ENCODE results near the gene INPP5D.

The INPP5D gene

GRCh38 chr2:233059797-233060500, at the start of gene INPP5D:
INPP5D (plus strand) TSS chr2:233060342; CDS start chr2:233060479, 137 bp downstream.
- no peak for TF ChIP-seq CEBPB (IDR thresholded peaks at IDR 0.05)
- TF ChIP-seq TCF12 (IDR thresholded peaks at IDR 0.05; ENCODE audit: low read depth), result no peak
- no peak for TF ChIP-seq YY1 (IDR thresholded peaks at IDR 0.05; ENCODE audit: low read depth)

- TF ChIP-seq TEAD4 (IDR thresholded peaks at IDR 0.05) (no peak), RAD21 (IDR thresholded peaks at IDR 0.05; ENCODE audit: low read depth) (no peak)
These were observed 49.4 kb upstream of the INPP5D start for GRCh38 chr2:233010569-233011267.

GRCh38 chr2:233011268-233011650, 48.9 kb upstream of the INPP5D start:
- TF ChIP-seq ZBTB7A (IDR thresholded peaks at IDR 0.05; ENCODE audit: low read depth) (no peak), REST (IDR thresholded peaks at IDR 0.05; ENCODE audit: low read depth) (no peak), MAX (IDR thresholded peaks at IDR 0.05) (no peak), TAF1 (IDR thresholded peaks at IDR 0.05; ENCODE audit: low read depth) (no peak)

GRCh38 chr2:233011702-233012131, 48.4 kb upstream of the INPP5D start:
- TF ChIP-seq TCF12 (IDR thresholded peaks at IDR 0.05; ENCODE audit: low read depth) (no peak), EGR1 (IDR thresholded peaks at IDR 0.05) (no peak), USF1 (IDR thresholded peaks at IDR 0.05) (no peak), ZBTB7A (IDR thresholded peaks at IDR 0.05; ENCODE audit: low read depth) (no peak), CEBPB (IDR thresholded peaks at IDR 0.05) (no peak)

- no peak for TF ChIP-seq NFIC (IDR thresholded peaks at IDR 0.05)
- no peak for TF ChIP-seq TCF12 (IDR thresholded peaks at IDR 0.05; ENCODE audit: low read depth)
- no peak for TF ChIP-seq CREB1 (IDR thresholded peaks at IDR 0.05; ENCODE audit: low read depth)
- TF ChIP-seq TAF1 (IDR thresholded peaks at IDR 0.05; ENCODE audit: low read depth), result no peak
These were observed 47.7 kb upstream of the INPP5D start for GRCh38 chr2:233012301-233012971.

- TF ChIP-seq TAF1 (IDR thresholded peaks at IDR 0.05; ENCODE audit: low read depth) (no peak), RAD21 (IDR thresholded peaks at IDR 0.05; ENCODE audit: low read depth) (no peak), EGR1 (IDR thresholded peaks at IDR 0.05) (no peak), REST (IDR thresholded peaks at IDR 0.05; ENCODE audit: low read depth) (no peak), MAX (IDR thresholded peaks at IDR 0.05) (no peak), NFIC (IDR thresholded peaks at IDR 0.05) (no peak), YY1 (IDR thresholded peaks at IDR 0.05; ENCODE audit: low read depth) (no peak), TCF12 (IDR thresholded peaks at IDR 0.05; ENCODE audit: low read depth) (no peak), TEAD4 (IDR thresholded peaks at IDR 0.05) (no peak), ZBTB7A (IDR thresholded peaks at IDR 0.05; ENCODE audit: low read depth) (no peak), CEBPB (IDR thresholded peaks at IDR 0.05) (no peak), FOXM1 (IDR thresholded peaks at IDR 0.05; ENCODE audit: borderline replicate concordance, low read depth) (no peak), EP300 (IDR thresholded peaks at IDR 0.05; ENCODE audit: borderline replicate concordance) (no peak), USF1 (IDR thresholded peaks at IDR 0.05) (no peak)
These were observed 47.1 kb upstream of the INPP5D start, which contains the start of gene NGEF for GRCh38 chr2:233013027-233013461. NGEF (minus strand) TSS chr2:233013256; CDS start chr2:232974890, 38,366 bp downstream.
